Stimulated activated CD4-positive, alpha-beta T cell treated with anti-CD3 and anti-CD28 coated beads, Interleukin-1b, Interleukin-23, amount 100 ng/mL, for 4 hours (primary cell): Measurements from ENCODE around the gene SH3GLB1.
"Not testable (repeated sequence)": the region's sequence is repeated elsewhere in the genome, so short reads cannot be mapped to it uniquely, and the experiment has no call there.

Experiments used
- DNase-seq, 2 donors: peaks; one replicate each; pipeline ENCODE4 v3.0.0-alpha.2; 2020; ENCODE audit warnings: low read depth in 2 of 2

SH3GLB1 gene

DNA sequence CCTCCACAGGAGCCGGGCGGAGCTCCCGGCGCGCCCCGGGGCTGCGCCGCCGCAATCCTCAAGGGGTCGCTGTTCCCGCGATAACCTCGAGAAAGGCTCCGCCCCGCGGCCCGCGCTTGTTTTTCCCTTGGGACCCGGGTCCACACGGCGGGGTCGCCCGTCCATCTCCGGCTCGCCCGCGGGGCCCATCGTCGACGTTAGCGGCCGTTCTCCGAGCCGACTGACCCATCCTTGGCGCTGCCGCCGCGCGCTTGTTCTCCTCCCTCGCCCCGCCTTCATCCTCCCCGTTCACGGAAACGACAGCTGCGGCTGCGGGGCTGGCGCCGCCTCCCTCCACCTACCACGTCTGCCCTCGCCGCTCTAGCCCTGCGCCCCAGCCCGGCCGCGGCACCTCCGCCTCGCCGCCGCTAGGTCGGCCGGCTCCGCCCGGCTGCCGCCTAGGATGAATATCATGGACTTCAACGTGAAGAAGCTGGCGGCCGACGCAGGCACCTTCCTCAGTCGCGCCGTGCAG, at the start of gene SH3GLB1:
SH3GLB1 (plus strand) TSS at position 119 of the 514 bp plus-strand sequence; CDS start at position 443, 324 bp downstream.
- peak; percentile 86 to 88 for DNase-seq

- DNase-seq: not testable (repeated sequence)
Measured at GRCh38 chr1:86658381-86658780, 46.0 kb upstream of the SH3GLB1 start.

GRCh38 chr1:86666368-86666767, 38.0 kb upstream of the SH3GLB1 start:
- DNase-seq: no peak

DNA sequence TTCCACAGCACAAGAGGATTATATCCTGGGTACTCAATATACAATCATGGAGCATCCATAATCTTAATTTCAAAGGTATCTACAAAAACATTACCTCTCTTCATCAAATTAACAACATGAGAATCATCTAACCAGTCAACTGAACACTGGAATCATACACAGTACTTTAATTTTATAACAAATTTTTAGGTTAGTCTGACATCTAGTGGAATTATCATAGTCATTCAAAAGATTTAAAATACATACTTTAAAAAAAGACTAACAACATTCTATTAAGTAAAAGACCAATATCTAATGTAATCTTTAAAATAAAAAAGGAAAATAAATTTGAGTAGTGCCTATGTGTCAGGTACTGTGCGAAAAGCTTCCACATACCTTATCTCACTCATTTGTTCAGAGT, 16.8 kb upstream of the SH3GLB1 start:
- no peak for DNase-seq

- DNase-seq: no peak
Measured at GRCh38 chr1:86692641-86693040, 11.7 kb upstream of the SH3GLB1 start.

- DNase-seq: no peak
Measured at GRCh38 chr1:86695400-86695799, 9.0 kb upstream of the SH3GLB1 start.

GRCh38 chr1:86696522-86696921, 7.9 kb upstream of the SH3GLB1 start:
- no peak for DNase-seq

DNA sequence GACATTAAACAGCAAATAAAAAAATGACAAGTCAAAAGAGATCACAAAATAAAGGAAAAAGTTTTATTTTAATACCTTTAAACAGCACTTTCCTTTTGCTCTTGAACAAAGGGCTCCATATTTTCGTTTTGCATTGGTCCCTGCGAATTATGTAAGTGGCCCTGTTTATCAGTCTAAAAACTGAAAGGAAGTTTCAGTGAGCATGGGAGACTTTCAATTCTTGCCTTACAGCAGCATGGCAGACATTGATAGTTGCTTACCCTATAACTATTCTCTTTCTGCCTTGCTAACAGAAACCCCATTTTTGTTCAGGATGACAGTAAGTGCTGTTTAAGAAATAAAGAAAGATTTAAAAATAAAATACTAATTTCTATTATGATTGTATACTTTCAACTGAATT, 5.2 kb upstream of the SH3GLB1 start:
- no peak for DNase-seq

DNA sequence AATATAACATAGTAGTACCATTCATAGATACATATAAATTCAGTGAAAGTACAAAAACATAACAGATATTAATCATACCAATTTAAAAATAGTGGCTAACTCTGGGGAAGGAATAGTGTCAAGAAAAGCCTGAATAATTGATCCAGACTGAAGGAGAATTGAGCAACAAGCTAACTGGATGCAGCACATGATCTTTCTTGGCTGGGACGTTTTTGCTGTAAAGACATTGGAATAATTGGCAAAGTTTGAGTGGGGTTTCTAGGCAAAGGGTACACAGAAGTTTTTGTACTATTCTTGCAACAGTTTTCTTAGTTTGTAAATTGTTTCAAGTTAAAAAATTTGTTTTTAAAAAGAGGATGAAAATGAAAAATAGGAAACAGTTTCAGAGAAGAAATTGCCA, 2.6 kb upstream of the SH3GLB1 start:
- no peak for DNase-seq

DNA sequence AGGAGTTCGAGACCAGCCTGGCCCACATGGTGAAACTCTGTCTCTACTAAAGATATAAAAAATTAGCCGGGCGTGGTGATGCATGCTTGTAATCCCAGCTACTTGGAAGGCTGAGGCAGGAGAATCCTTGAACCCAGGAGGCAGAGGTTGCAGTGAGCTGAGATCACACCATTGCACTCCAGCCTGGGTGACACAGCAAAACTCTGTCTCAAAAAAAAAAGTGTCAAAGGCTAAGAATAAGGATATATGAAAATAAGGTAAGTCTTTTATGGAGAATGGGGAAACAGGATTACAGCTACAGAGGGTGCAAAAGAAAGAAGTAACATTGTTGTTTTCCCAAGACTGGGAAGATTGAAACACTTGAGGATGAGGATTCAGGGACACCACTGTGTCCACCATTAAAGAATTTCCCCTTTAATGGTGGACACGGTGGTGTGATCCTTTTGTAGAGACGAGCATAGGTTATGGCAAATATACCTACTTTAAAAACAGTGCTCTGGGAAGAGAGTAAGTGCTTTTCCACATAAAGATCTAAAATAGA, 1.4 kb upstream of the SH3GLB1 start:
- DNase-seq: not testable (repeated sequence)

- peak in 1 of 2 donors; percentile 36 for DNase-seq
Measured at GRCh38 chr1:86703696-86704457, 499 bp upstream of the SH3GLB1 start.

DNA sequence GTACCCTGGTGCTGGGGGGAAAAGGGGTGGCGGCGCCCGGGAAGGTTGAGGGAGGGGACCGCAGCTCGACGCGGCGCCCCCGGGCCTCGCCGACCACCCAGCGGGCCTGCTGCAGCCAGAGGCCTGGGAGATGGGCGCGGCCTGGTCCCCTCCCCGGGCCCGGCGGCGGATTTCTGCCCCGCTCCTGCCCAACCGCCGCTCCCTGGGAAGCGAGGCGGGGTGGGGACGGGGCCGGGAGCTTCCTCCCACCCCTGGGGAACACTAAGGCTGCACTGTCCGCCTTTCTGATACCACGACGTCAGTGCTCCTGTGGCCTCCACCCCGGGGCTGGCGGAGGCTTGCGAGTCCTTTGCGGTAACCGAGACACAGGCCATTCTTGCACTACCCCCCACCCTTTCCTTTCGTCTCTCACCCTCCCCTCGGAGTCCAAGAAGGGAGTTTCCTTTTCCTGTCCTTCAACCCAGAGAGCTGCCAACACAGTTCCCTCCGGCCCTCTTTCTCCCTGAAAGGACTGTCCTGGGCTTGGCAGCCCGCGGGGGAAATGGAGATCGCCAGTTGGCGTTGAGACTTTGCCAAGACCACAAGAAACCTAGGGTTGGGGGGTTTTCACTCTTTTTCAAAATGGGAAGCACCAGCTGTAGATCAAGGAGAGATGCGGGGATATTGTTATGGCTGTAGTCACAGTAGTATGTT, 742 bp downstream of the SH3GLB1 start:
- DNase-seq: no peak

- no peak for DNase-seq
Measured at GRCh38 chr1:86705665-86705985, 1.2 kb downstream of the SH3GLB1 start.

DNA sequence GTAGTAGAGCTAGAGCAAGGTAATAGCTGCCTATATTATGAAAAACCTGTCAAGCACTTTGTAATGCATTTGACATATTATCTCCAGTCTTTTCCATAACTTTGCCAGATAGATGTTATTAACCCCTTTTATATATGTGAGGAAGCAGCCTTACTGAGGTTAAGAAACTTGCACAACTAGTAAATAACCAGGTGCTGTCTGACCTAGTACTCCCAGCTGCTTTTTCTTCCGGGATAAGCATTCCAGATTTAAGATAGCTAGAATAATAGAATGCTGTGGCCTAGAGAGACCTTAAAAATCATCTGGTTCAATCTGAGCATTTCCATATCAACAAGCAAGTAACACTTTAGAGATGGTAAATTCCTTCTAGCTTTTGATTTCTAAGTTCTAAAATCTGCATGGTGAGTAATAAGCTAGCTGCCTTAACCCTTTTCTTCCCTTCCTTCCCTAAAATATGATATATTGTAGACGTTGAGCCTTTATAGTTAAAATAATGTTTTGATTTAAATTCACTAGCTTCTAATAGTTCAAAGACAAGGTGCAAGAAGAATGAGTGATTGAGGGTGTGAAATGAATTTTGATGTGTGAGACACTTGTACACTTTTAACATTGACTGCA, 1.8 kb downstream of the SH3GLB1 start:
- DNase-seq: no peak

- no peak for DNase-seq
Measured at GRCh38 chr1:86708920-86709319, 4.5 kb downstream of the SH3GLB1 start.

DNA sequence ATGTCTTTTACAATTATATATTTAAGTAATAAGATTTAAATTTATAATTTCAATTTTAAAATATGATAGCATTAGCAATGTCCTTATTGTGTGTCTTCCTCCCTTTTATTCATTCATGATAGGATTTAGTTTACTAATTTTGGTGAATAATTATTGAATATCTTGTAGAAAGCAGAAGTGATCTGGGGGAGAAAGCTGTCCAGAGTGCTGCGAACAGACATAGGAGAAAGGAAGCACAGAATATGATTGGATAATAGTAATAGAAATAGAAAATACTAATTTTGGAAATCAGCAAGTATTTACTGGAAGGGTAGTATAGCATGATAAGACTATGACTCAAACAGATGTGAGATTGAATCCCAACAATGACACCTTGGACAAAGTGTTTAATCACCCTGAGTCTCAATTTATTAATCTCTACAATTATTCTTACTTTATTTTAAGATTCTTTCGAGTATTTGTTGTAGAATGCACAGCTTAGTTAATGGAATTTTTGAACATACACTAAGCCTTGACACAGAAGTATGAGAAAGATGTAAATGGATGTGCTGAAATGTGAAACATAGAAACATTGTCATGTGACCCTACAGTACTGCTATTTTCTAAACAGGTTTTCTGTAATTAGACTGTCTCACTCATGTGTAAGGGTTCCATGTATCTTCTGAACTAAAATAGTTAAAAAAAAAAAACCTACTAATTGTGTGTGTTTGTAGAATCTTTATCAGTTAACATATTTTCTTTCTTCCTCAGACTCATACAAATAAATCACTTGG, 7.9 kb downstream of the SH3GLB1 start:
- no peak for DNase-seq

- no peak for DNase-seq
Measured at GRCh38 chr1:86713477-86713876, 9.1 kb downstream of the SH3GLB1 start.

GRCh38 chr1:86714159-86714558, 9.8 kb downstream of the SH3GLB1 start:
- no peak for DNase-seq

DNA sequence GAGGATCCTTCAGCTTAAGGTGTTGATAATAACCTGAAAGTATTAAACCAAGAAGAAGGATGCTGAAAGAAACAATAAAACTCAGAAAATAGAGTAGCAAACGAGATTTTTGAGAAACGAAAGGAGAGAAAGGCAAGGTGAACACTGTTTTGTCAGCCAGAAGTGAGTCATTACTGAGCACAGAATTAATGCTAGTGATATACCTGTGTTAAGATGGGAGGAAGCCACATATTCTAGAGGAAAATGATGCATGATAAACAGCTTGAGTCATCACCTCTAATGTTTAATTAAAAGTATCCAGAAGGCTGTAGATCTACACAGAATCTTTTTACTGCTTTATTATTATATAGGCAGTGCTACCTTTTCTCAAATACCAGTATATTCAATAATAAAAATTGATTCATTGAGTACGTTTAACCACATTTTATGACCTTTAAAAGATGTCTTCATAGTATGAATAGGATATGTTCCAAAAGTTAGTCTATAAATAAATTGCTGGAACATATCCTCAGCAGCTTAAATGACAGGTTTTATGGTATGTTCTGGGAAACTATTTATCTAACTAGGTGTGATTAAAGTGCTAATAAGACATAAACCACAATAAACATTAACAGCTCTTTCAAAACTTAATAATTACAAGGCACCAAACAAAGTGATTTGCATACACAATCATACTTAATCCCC, 10.3 kb downstream of the SH3GLB1 start:
- DNase-seq: no peak

DNA sequence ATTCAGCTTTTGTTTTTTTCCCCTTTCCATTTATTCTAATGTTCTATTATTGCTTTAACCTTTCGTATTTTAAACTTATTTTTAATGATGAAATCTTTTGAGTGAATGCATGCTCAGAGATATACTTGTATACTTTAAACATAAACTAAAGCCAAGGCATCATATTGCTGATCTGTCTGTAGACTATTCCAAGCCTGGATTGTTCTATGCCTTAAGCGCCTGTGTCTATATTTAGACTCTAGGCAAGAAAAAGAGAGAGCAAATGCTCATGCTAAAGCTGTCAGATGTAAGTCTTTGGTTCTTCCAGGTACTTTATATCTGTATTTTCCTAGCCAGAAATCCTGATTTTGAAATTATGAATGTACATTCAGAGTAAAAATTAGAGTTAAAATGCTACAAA, 14.4 kb downstream of the SH3GLB1 start:
- no peak for DNase-seq

DNA sequence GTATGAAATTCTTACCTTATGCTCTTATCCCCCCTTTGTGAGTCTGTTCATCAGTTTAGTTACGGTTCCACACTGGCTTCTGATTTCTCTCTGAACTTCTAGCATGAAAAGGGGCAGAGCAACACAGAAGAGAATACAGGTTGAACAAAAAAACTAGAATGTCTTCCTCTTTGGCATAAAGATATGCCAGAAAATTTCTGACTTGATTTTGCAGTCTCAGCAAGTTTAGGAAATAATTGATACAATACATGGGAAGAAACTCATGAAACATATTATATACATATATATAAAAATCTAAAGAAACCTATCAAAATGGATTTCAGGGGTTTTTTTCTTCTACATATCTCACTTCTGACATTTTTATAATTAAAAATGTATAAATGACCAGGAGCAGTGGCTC, 27.0 kb downstream of the SH3GLB1 start:
- no peak for DNase-seq
